ENCODE measurements around the gene CLDND2.

GRCh38 chr19:51361239-51361638 is 7.6 kb downstream of the CLDND2 start:
- TF ChIP-seq CTCF (IDR thresholded peaks at IDR 0.05; ENCODE audit: low read depth, low read length, poor library complexity, severe bottlenecking) (no peak), EZH2phosphoT487 (IDR thresholded peaks at IDR 0.05; ENCODE audit: borderline replicate concordance, low read length) (no peak)
